Gastrocnemius medialis (tissue), 4 donors: Measurements from ENCODE around the gene SLC35F1. TPM values are rescaled to one million over a fixed set of nuclear protein-coding genes. Genes with fewer than 3 reads are reported as not detected.

Experiments used
- ATAC-seq, 2 donors: fragments of 150-250 bp; one replicate each; pipeline ENCODE4 v1.9.1; 2016
- DNase-seq, 2 donors: peaks; one replicate each; pipeline ENCODE4 v3.0.0-alpha.2; 2019
- H3K27ac ChIP-seq, 4 donors: fragments of 200-600 bp; sonication (generic); 1 replicate in 1 of 4; 2 replicates in 3 of 4; pipeline ENCODE4 v1.5.1; 2016 to 2018; ENCODE audit warnings: mild to moderate bottlenecking in 2 of 4, moderate library complexity in 1 of 4
- H3K27me3 ChIP-seq, 3 donors: fragments of 200-600 bp; sonication (generic) in 2 of 3; 1 replicate in 1 of 3; 2 replicates in 2 of 3; pipeline versions ENCODE4 v1.5.1 to v1.6.0; 2016 to 2019; ENCODE audit warnings: mild to moderate bottlenecking in 1 of 3, moderate library complexity in 1 of 3
- H3K36me3 ChIP-seq, 2 donors: fragments of 200-600 bp; sonication (generic) in 1 of 2; one replicate each; pipeline ENCODE4 v1.5.1; 2017 to 2018
- H3K4me1 ChIP-seq, 2 donors: fragments of 200-600 bp; sonication (generic) in 1 of 2; one replicate each; pipeline ENCODE4 v1.5.1; 2016 to 2017; ENCODE audit warnings: mild to moderate bottlenecking in 2 of 2
- H3K4me3 ChIP-seq, 4 donors: fragments of 200-600 bp; sonication (generic) in 3 of 4; 1 replicate in 1 of 4; 2 replicates in 3 of 4; pipeline ENCODE4 v1.5.1; 2016 to 2019; ENCODE audit warnings: mild to moderate bottlenecking in 2 of 4
- H3K9me3 ChIP-seq, 3 donors: fragments of 200-600 bp; sonication (generic) in 2 of 3; 1 replicate in 1 of 3; 2 replicates in 2 of 3; pipeline ENCODE4 v1.5.1; 2016 to 2019
- POLR2A ChIP-seq, 2 donors: fragments of 450-650 bp; IDR thresholded peaks; one replicate each; pipeline ENCODE4 v1.6.1; 2017; ENCODE audit warnings: antibody characterized with exemption in 2 of 2, mild to moderate bottlenecking in 2 of 2, moderate library complexity in 2 of 2
- in situ Hi-C, 4 donors: fragments of 200-750 bp; cut with MboI; loops; one replicate each; pipeline versions ENCODE4 v1.15.0 to v1.8.0; 2017; ENCODE audit warnings: low sequenced_read_pairs in 4 of 4
- intact Hi-C: fragments of 100-400 bp; cut with DNase I; formaldehyde crosslinking; loops from one replicate; pipeline ENCODE4 v1.15.1; 2023; ENCODE audit warnings: low total_unique reads
- total RNA-seq, 4 donors: library from RNA; depleted of rRNA; stranded (reverse); fragments of >200 nt; gene quantifications; one replicate each; pipeline versions ENCODE4 v1.1.0 to v1.2.3, GENCODE V29; 2016
- TF ChIP-seq, protein P1 (sequence below), 5 experiments: fragments of 450-650 bp in 3 of 5; fragments of 200-600 bp in 2 of 5; sonication (generic) in 2 of 5; IDR thresholded peaks in 4 of 5; conservative IDR thresholded peaks in 1 of 5; 1 replicate in 4 of 5; 2 replicates in 1 of 5; pipeline ENCODE4 v1.5.1; 2016 to 2019; ENCODE audit warnings: antibody characterized with exemption in 5 of 5, mild to moderate bottlenecking in 3 of 5, moderate library complexity in 3 of 5

The SLC35F1 gene
- total RNA-seq, 4 donors from 2014 or later = 0.13 to 0.29 TPM; not detected in 2

DNA sequence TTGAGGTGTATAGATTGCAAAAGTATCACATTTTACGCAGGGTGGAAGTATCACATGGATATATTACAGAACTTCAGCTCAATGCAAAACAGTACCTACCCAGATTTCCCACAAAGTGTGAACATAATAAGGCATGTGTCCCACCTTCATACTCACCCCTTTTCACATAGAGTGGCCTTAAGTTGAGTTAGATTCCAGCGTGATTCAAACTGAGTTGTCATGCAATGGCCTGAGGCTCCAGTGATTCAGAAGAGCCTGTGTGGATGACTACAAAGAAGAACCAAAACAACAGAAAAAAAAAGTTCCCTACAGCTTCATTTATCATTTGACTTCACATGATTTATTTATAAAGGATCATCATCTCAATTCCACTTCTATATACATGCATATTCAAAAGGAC lies 309.7 kb downstream of the SLC35F1 start:
- Histone ChIP-seq H3K27ac (no peak overlapping the region), H3K4me1 (no peaks in the 10 kb centered on the region), H3K27me3 (no peaks in the 10 kb centered on the region), H3K9me3 (no peaks in the 10 kb centered on the region), H3K4me3 (no peak overlapping the region), H3K36me3 (no peaks in the 10 kb centered on the region)
- DNase-seq = no peak
- TF ChIP-seq, protein P1, sequence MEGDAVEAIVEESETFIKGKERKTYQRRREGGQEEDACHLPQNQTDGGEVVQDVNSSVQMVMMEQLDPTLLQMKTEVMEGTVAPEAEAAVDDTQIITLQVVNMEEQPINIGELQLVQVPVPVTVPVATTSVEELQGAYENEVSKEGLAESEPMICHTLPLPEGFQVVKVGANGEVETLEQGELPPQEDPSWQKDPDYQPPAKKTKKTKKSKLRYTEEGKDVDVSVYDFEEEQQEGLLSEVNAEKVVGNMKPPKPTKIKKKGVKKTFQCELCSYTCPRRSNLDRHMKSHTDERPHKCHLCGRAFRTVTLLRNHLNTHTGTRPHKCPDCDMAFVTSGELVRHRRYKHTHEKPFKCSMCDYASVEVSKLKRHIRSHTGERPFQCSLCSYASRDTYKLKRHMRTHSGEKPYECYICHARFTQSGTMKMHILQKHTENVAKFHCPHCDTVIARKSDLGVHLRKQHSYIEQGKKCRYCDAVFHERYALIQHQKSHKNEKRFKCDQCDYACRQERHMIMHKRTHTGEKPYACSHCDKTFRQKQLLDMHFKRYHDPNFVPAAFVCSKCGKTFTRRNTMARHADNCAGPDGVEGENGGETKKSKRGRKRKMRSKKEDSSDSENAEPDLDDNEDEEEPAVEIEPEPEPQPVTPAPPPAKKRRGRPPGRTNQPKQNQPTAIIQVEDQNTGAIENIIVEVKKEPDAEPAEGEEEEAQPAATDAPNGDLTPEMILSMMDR (IDR thresholded peaks at IDR 0.05 in 4 of 5, conservative IDR thresholded peaks at IDR 0.05 in 1 of 5) = no peak
- no peak for TF ChIP-seq POLR2A (IDR thresholded peaks at IDR 0.05)
- ATAC-seq = no peak
- in situ Hi-C loops = no loop called here
- intact Hi-C loops = no loop called here

DNA sequence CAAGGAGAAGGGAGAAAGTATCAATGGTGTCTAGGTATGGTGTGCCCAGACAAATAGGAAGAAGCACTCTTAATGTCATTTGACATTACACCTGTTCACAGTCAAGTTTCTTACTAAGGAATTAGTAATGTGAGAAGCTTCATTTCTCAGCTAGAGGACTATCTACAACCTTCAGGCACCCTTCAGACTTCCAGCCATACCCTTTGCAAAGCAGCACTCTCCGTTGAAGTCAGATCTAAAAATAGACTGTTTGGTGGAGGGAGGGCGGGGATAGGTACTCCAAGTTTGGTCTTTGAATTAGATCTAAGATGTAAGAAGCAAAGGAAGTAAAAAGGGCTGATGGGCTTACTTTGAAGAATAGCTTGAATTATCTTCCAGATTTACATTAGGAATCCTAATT lies 311.1 kb downstream of the SLC35F1 start:
- H3K4me3 ChIP-seq = no peak overlapping the region
- TF ChIP-seq, protein P1 (IDR thresholded peaks at IDR 0.05 in 4 of 5, conservative IDR thresholded peaks at IDR 0.05 in 1 of 5) = no peak
- TF ChIP-seq POLR2A (IDR thresholded peaks at IDR 0.05) = no peak
- no peaks in the 10 kb centered on the region for H3K27me3 ChIP-seq
- H3K27ac ChIP-seq = peak overlapping the region in 3 of 4 donors; percentile 14 to 43 (median 25)
- H3K9me3 ChIP-seq = no peaks in the 10 kb centered on the region
- H3K4me1 ChIP-seq = no peaks in the 10 kb centered on the region
- H3K36me3 ChIP-seq = no peaks in the 10 kb centered on the region
- ATAC-seq = peak; percentile 47 to 98
- in situ Hi-C loops (no loop called here), intact Hi-C loops (no loop called here)
- peak in 1 of 2 donors; percentile 22 for DNase-seq

DNA sequence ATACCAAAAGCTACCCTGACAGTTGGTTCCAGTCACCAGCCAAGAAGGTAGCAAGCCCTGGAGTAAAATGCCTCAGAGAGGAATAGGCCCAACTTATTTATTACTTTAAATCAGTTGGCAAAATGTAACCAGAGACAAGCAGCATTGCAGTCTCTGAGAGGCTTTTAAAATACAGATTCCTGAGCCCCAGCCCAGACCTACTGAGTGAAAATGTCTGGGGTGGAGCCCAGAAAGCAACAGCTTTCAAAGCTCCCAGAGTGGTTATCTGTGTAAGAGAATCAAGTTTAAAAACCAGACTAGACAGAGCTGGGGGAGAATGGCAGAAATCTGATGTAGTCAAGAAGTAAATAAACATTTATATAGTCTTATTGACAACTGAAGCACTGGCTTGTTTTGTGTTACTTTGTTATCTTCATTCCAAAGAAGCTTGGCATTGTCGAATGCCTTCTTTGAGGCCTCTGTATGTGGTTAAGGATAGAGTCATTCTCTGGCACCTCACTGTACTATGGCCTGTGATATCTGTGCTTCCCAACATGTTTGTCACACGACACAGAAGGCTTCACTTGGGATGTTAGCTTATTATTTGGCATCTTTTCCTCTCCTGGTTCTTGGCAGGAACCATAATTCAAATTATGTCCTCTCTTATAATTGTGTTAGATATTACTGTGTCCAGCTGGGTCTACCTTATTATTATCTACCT lies 313.5 kb downstream of the SLC35F1 start:
- in situ Hi-C loops = no loop called here

DNA sequence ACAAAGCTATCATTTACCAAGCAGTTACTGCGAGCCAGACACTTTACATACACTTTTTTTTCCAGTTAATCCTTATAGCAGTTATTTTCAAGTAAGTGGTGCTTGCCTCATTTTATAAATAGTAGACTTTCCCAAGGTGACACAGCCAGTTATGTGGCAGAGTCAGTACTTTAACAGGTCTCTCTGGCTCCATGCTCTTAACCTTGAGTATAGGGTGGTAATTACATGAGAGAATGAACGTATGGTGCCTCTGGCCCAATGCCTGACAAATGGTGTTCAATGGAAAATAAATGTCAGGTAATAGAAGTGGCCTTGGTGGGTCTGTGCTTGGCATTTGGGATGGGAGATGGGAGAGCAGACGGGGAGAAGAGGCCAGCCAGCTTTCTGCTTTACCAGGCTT lies 316.3 kb downstream of the SLC35F1 start:
- intact Hi-C loops = no loop called here
- Histone ChIP-seq H3K36me3 (no peaks in the 10 kb centered on the region), H3K4me1 (no peaks in the 10 kb centered on the region), H3K27ac (no peak overlapping the region), H3K27me3 (no peaks in the 10 kb centered on the region), H3K4me3 (no peak overlapping the region), H3K9me3 (no peaks in the 10 kb centered on the region)
- DNase-seq (no peak), ATAC-seq (no peak)
- in situ Hi-C loops = no loop called here
- TF ChIP-seq POLR2A (IDR thresholded peaks at IDR 0.05) = no peak
- TF ChIP-seq, protein P1 (IDR thresholded peaks at IDR 0.05 in 4 of 5, conservative IDR thresholded peaks at IDR 0.05 in 1 of 5) = no peak

More for the DNA sequence above, 313.5 kb downstream of the SLC35F1 start:
- Histone ChIP-seq H3K36me3 (no peaks in the 10 kb centered on the region), H3K27me3 (no peaks in the 10 kb centered on the region), H3K4me3 (no peak overlapping the region), H3K27ac (peak overlapping the region in 1 of 4 donors; percentile 33), H3K9me3 (no peaks in the 10 kb centered on the region), H3K4me1 (no peaks in the 10 kb centered on the region)
- DNase-seq (no peak), ATAC-seq (no peak)
- intact Hi-C loops = no loop called here
- TF ChIP-seq POLR2A (IDR thresholded peaks at IDR 0.05) = no peak
- TF ChIP-seq, protein P1 (IDR thresholded peaks at IDR 0.05 in 4 of 5, conservative IDR thresholded peaks at IDR 0.05 in 1 of 5) = no peak
